Raji (cell line): ENCODE measurements around the gene KIF5C.

Source experiments
- POLR2A ChIP-seq: IDR thresholded peaks from 2 replicates; pipeline ENCODE4 v1.6.1; 2011; ENCODE audit warnings: low read depth, low read length, control low read depth; ENCODE audit not compliant: insufficient read depth

KIF5C gene

DNA sequence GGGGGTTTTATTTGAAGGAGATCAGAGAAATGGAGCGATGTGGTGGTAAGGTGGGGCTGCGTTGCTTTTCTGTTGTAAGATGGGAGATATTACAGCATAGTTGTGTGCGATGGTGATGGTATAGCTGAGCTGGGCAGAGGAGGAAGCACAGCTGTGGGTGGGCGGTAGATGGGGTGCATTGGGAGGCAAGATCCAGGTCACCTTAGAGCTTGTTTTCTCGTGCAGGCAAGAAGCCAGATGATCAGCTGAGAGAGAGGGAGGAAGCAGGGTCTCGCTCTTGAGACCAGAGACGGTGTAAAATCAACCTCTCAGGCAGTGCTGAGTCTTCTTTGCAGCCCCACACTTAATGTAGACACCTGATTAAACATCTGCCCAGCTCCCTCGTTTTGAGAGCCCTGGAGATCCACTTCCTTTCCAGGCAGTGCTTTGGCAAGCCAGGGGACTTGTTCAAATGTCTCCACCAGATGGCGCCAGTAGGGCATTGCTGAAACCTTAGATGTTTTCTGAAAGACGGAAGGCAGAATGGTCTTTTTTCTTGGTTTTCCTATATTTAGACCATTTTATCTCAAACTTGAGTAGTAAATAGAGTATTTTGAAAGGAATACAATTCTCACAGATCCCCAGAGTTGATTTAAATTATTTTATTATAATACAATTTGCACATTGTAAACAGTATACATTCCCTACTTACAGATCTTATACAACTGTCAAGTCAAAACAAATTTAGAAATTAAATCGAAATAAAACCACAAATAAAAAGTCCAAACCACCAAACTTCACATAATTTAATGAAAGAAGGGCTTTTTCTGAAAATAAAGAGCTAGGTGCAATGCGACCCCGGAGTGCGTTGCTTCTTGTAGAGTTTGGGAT lies 142.3 kb downstream of the KIF5C start:
- TF ChIP-seq POLR2A: no peak

DNA sequence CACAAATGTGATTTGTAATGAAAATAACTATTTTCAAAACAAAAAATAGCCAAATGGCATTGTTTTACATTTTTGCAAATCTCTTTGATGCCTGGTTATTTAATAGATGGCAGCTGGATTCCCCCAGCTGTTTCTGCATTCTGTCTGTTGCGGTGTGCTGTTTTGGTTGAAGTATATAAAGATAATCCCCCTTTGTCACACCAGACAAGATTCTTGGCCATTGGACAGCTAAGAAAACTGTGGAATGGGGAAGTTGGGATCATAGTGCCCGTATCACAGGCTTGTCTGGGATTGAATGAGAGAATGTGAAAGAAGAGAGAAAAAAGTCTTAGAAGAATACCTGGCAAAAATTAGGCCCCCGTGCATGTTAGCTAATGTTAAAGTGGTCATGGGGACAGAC lies 144.0 kb downstream of the KIF5C start:
- TF ChIP-seq POLR2A: 0 out of 2 replicates have a peak, but pooled peaks have one; percentile 11

DNA sequence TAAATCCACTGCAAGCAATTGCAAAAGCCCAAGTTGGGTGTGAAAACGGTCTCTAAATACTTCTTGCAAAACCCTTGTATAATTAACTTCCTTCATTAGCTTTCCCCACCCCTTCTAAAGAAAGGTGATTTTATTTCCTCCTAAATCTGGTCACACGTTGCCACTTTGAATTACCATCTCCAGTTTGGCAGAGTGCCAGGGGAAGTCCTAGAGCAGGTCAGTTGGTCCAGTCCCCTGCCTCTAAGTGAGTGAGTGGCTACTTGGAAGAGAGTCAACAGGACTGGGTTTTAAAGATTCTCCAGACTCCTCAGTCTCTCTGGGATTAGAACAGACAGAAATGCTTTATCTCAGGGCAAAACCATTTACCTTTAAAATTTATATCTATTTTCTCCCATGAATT lies 144.7 kb downstream of the KIF5C start:
- peak; percentile 19; the same call in 1 of the 2 replicates for TF ChIP-seq POLR2A

DNA sequence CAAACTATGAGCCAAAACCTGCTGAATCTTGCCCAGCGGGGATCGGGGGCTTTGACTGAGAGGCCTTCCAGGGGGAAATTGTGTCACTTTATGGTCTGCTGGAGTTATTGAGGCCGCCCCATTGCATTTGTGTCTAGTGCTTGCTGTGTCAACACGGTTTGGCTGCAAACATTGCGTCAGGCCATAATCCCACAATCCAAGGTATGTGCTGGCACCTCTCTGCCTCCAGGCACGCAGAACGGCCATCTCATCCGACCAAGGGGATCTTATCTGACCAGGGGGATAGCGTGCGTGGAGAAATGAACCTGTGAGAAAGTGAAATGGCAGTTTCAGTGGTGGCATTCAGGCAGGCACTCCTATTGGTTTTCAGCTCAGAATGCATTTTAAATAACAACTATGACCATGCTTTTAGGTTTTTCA lies 145.4 kb downstream of the KIF5C start:
- TF ChIP-seq POLR2A: no peak

DNA sequence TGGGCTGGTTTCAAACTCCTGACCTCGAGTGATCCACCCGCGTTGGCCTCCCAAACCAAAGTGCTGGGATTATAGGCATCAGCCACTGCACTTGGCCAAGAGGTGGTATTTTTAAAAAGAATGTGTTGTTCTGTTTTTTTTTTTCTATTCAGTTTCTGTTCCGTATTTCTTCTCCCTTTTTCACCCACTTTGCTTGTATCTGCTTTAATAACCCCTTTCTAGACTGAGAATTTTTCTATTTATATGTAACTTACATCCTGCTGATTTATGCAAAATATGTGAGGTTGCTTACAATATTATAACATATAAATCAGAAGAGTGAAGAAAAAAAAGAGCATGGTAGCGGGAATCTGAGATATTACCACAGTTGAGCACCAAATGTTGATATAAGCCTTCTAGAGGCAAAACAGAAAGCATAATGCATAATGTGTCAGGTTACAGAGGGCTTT lies 146.3 kb downstream of the KIF5C start:
- TF ChIP-seq POLR2A: no peak

DNA sequence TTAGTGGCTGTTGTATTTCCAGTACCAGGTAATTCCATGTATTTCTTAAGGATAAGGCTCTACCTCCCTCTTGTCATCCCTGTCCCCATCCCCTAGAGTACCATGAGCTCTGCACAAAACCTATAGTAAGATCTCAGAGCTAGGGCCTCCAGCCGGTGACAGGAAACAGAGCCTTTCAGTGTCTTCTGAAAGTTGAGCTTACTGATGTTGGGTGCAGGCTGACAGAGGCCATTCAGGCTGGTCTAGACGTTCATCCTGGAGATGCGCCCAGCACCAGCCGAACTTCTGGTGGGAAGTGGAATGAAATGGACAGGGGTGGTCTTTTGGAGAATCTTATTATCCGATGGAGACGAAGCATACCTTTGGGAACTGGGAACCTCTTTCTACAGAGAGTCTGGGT lies 146.7 kb downstream of the KIF5C start:
- peak; percentile 57; the same call in 1 of the 2 replicates for TF ChIP-seq POLR2A

DNA sequence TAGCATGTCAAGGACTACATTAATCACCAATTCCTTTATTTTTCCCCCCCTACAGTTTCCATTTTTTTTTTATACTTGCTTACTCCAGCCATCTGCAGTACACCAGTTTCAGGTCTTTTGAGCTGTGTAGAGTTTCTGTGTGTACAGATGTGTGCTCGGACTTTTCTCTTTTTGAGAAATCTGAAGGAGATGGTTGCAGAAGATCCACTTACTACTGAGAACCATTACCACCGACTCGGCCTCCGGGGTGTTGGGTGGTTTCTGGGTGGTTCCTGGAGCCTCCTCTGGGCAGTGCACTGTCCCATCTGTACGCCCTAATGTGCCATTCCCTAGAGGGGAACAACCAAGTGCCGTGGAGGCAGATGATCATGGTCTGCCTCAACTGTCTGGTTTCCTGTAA lies 148.1 kb downstream of the KIF5C start:
- no peak for TF ChIP-seq POLR2A

DNA sequence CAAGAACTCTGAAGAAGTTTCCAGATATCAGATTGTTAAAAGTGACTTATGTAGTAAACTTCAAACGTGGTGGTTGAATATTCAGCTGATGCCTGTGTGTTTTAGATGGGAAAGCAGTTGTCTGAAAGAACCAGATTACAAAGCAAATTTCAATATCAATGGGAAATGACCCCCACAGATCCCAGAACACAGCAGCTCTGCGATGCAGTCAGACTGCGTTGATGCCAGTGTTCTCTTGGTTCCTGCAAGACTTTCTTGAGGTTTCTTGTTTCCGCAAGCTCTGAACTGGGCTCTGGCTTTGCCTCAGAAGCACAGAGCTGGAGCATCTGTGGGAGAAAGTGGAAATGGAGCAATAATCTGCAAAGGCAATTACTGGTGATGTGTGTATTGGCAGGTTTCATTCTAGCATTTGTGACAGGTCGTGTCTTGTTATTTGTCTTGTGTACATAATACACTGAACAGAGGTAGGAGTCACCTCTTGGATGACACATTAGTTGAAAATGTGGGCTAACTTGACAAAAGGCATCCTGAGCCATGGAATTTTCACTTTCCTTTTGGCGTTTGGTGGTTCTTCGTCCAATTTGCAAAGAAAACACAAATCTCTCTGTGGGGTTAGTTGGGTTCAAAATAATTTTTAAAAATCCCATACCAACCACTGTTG lies 152.7 kb downstream of the KIF5C start:
- TF ChIP-seq POLR2A: no peak

DNA sequence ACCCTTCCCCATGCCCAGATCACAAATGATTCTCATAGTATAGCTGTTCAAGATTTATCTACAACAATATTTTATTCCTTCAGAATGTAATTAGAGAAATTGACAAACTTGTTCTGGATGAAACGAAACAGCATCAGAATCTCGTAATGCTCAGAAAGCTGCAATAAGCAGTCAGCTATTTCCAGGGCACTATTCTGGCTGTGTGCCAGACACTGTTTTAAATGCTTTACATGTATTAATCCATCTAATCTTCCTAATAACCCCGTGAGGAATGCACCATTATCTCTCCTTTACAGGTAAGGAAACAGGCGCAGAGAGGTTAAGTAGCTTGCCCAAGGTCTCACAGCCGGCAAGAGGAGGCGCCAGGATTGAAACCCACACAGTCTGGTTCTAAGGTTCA lies 153.3 kb downstream of the KIF5C start:
- no peak for TF ChIP-seq POLR2A

DNA sequence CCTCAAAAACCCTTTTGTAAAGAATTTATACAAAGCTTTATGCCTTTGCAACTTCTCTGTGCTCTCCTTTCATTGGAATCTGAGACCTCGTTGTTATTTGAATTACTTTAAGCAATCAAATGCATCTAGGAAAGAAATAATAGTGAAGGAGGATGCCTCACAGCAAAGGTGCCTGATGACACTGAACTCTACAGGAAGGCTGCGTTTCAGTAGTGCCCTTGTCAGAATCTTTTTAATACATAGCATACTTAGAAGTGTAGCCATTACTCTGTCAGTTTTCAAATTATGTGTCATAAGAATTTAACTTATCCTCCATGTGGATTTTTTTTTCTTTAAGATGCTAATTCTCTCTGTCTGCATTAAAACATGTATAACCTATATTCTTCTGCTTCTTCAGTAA lies 153.9 kb downstream of the KIF5C start:
- no peak for TF ChIP-seq POLR2A

DNA sequence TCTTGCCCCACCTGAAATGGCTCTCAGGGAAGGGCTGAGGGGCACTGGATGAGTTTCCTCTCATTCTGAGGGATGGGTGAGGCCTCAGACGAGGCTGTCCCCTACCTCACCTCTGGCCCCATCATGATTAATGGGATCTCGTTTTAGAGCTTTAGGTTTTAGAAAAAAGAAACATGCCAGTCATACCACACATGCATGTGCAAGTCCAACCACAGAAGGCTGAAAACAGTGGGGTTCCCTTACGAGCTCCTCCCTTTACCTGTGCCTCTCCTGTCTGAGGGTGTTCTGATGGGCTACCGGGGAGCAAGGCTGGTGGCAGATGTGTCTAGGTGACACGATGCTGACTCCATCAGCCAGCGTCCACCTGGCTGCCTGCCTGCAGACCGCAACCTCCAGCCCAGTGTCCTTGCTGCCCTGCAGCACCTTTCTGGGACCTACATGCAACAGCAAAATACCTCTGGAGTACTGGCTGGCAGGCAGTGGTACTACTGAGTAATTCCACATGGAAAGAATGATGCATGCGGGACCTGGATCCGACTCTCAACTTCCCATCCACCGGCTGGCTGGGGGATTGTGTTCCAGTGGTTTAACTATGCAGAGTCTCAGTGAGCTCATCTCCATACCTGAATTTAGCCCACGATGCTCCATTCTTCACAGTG lies 154.4 kb downstream of the KIF5C start:
- no peak for TF ChIP-seq POLR2A

DNA sequence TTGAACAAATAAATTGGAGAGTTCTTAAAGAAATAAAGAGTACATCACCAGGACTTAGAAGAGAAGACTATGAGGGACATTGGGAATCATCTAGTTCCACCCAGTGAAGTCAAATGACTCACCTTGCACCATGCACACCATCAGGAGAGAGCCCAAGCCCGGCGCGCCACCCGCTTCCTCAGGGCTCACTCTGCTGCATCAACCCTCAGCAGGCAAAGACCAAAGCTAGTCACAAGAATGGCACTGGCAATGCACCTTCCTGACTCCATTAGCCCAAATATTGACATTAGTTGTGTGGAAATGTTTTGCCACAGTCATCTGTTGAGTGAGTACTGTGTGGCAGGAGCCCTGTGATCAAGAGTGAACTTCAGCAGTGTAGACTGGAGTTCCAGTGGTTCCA lies 156.4 kb downstream of the KIF5C start:
- no peak for TF ChIP-seq POLR2A

DNA sequence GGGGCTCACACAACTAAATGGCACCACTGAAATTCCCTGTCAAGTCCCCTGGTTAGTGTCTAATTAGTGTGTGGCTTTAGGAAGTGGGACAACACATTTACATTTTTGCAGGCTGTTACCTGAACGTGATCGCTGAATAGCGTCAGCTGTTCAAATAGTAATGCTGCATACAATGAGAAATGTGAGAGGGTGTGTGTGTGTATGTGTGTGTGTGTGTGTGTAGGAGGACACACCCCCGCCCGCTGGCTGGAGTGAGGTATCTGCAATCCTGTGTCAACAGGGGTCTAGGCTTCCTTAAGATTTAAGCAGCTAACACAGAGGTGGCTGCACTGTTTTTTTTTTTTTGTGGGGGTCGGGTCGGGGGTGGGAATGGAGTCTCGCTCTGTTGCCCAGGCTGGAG lies 158.7 kb downstream of the KIF5C start:
- no peak for TF ChIP-seq POLR2A

DNA sequence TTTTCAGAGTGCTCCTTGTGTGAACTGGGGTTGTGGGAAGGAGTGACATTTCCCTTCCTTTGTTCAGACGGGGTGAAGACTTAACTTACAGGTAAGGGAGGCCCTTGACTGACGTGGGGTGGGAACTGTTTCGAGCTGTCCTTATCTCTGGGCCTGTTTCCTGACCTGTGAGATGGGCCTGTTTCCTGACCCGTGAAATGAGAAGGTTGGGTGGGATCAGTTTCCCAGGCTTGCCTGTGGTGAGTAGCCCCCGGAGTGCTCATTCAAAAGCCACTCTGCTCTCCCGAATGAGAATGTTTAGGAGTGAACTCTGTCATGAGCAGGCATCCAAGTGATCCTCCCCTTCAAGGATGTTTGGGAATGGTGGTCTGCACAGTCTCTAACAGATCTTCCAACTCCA lies 159.4 kb downstream of the KIF5C start:
- TF ChIP-seq POLR2A: no peak

DNA sequence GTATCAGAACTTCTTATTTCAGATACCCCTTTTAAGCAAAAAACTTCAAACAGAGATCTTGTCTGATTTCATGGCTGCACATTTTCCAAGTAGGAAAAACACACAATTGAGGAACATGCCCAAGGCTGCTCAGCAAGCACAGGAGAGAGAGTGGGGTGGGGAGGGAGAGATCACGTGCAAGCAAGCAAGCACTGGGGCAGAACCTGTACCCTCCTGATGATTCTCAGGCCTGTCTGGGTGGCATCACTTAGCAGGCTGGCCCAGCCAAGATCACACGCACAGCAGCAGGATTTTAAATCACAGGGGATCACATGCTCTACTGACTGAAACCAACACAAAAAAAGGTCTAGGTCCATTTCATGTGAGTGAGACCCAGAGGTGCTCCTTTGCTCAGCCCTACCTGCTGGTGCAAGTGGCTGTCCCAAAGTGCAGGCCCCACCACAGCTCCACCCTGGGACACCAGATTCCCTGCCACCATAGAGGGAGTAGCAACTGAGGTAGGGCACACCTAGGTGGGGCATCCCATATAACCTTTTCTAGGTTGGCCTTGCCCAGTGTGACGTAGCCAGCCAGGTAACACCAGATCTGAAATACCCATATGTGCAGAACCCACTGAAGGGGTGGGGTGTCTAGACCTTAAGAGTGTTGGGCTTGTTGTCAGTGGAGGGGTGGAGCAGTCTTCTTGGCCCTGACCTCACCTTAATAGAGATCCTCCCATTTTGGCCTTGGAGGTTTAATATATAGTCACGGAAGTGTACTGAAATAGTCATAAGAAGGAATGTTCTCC lies 161.7 kb downstream of the KIF5C start:
- TF ChIP-seq POLR2A: peak; percentile 28; the same call in 1 of the 2 replicates
